HUES64 (cell line): ENCODE data around the gene SH3RF1.

Experiments used
- H3K27ac ChIP-seq: 2 replicates; pipeline ENCODE4 v1.7.0; 2013; ENCODE audit warnings: low read depth, low read length, inconsistent platforms
- H3K27me3 ChIP-seq: 2 replicates; pipeline ENCODE4 v1.6.1; 2013; ENCODE audit warnings: mild to moderate bottlenecking, low read length; ENCODE audit not compliant: insufficient read depth
- H3K36me3 ChIP-seq: 2 replicates; pipeline ENCODE4 v1.6.1; 2013; ENCODE audit warnings: mild to moderate bottlenecking, low read length; ENCODE audit not compliant: insufficient read depth
- H3K4me1 ChIP-seq: 2 replicates; pipeline ENCODE4 v1.6.1; 2013; ENCODE audit warnings: mild to moderate bottlenecking, low read length, moderate library complexity; ENCODE audit not compliant: insufficient read depth
- H3K4me3 ChIP-seq: 2 replicates; pipeline ENCODE4 v1.5.1; 2013; ENCODE audit warnings: mild to moderate bottlenecking, low read length, moderate library complexity
- H3K9ac ChIP-seq: 2 replicates; pipeline ENCODE4 v1.6.1; 2013; ENCODE audit warnings: mild to moderate bottlenecking, low read depth, low read length
- H3K9me3 ChIP-seq: 2 replicates; pipeline ENCODE4 v1.6.1; 2013; ENCODE audit warnings: low read depth, low read length; ENCODE audit not compliant: insufficient read depth
- WGBS: fragments of 150-250, 120-280 bp; methylation state at CpG from one replicate; pipeline ENCODE4 v1.1.7; 2013; ENCODE audit warnings: missing lambda C conversion rate; 5-methylcytosine and 5-hydroxymethylcytosine counted together

SH3RF1 gene

GRCh38 chr4:169174247-169174646, 96.5 kb downstream of the SH3RF1 start:
- WGBS: 92% methylated on average over 3 of the region's 3 CpGs

DNA sequence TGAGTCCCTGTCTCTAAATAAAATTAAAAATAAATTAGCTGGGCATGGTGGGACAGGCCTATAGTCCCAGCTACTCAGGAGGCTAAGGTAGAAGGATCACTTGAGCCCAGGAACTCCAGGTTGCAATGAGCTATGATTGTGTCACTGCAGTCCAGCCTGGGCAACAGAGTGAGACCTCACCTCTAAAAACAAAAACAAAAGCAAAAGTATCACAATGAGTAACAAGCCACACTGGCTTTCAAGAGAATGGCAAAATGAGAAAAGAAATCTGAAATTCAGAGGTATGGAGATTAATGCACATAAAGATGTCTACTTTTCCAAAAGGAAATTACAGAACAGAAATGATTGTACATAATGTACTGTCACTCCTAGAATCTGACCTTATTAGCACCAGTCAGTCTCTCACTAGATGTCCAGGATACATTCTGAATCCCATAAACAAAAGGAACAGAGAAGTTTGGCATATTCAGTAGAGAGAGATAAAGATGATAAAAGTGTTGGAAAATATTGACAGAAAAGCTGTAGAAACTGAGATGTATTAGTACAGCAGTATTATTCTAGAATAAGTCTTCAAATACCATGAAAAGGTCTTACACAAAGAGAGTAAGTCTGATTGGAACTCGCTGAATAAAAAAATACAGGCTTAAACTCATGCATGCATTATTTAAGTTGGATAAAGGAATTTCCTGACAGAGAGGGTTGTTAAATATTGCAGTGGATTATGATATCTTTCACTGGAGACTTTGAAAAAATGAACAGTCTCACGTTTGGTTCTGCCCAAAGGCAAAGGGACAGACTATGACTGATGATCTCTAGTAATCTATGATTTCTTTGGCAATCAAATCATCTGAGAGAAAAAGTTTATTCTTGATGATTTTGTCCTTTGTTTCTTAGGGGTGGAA, 102.5 kb downstream of the SH3RF1 start:
- H3K27ac ChIP-seq: no peak overlapping the region
- WGBS: 89% methylated on average over 2 of the region's 2 CpGs
- H3K27me3 ChIP-seq: no peaks in the 10 kb centered on the region
- no peak overlapping the region for H3K4me3 ChIP-seq
- no peaks in the 10 kb centered on the region for H3K36me3 ChIP-seq
- H3K9ac ChIP-seq: no peak overlapping the region
- no peaks in the 10 kb centered on the region for H3K9me3 ChIP-seq
- peaks cover 5% of the 10 kb centered on the region; the same call in 1 of the 2 replicates for H3K4me1 ChIP-seq

More at GRCh38 chr4:169174247-169174646, 96.5 kb downstream of the SH3RF1 start:
- Histone ChIP-seq H3K9me3 (no peaks in the 10 kb centered on the region), H3K27me3 (no peaks in the 10 kb centered on the region), H3K9ac (no peak overlapping the region), H3K4me1 (peaks cover 6% of the 10 kb centered on the region; the same call in 1 of the 2 replicates), H3K4me3 (no peak overlapping the region), H3K36me3 (no peaks in the 10 kb centered on the region), H3K27ac (no peak overlapping the region)

- Histone ChIP-seq H3K9me3 (no peaks in the 10 kb centered on the region), H3K36me3 (no peaks in the 10 kb centered on the region), H3K4me1 (peaks cover 2% of the 10 kb centered on the region; the same call in 1 of the 2 replicates), H3K27me3 (no peaks in the 10 kb centered on the region), H3K4me3 (no peak overlapping the region), H3K9ac (no peak overlapping the region), H3K27ac (no peak overlapping the region)
- 100% methylated on average over 1 of the region's 1 CpG for WGBS
These were observed 105.9 kb downstream of the SH3RF1 start for GRCh38 chr4:169164669-169165415.

- Histone ChIP-seq H3K4me1 (peaks cover 2% of the 10 kb centered on the region; the same call in 1 of the 2 replicates), H3K9ac (no peak overlapping the region), H3K36me3 (no peaks in the 10 kb centered on the region), H3K27ac (no peak overlapping the region), H3K9me3 (no peaks in the 10 kb centered on the region), H3K4me3 (no peak overlapping the region), H3K27me3 (no peaks in the 10 kb centered on the region)
These were observed 106.6 kb downstream of the SH3RF1 start for GRCh38 chr4:169163947-169164668.

DNA sequence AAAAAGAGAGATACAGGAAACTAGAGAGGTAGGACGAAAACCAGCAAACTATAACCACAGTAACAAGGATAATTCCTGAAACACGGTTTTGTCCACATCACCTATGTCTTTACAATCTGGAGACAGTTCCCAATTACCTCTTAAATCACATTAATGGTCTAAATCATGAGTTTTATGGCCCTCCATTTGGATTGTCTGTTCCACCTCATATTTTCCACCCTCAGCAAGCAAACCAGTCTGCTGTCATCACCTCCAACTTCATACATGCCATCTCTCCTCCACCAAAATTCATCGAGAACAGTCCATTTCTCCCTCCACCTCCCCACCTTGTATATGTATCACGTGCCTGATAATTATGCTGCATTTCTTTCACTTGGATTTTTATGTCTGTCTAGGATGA, 107.3 kb downstream of the SH3RF1 start:
- no peaks in the 10 kb centered on the region for H3K9me3 ChIP-seq
- H3K4me1 ChIP-seq: peaks cover 2% of the 10 kb centered on the region; the same call in 1 of the 2 replicates
- H3K27ac ChIP-seq: no peak overlapping the region
- H3K9ac ChIP-seq: no peak overlapping the region
- no peak overlapping the region for H3K4me3 ChIP-seq
- H3K36me3 ChIP-seq: no peaks in the 10 kb centered on the region
- WGBS: 91% methylated on average over 4 of the region's 4 CpGs
- H3K27me3 ChIP-seq: no peaks in the 10 kb centered on the region

DNA sequence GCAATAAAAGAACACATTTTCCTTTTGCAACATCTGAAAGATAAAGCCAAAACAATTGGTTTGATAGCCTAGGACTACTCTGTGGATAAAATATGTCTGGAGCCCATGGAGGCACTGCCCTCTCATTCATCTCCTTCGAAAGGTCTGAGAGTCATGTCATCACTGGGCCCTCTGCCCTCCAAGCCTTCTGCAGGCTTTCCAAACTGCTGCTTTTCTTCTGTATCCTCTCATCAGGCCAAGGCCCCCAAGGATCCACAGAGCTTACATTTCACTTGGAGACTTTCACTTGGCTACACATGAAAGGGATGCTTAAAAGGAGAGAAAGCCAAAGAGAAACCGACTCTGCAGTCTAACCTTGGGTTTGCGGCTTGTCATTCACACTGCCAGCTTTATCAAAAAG, 109.9 kb downstream of the SH3RF1 start:
- Histone ChIP-seq H3K27ac (no peak overlapping the region), H3K4me3 (no peak overlapping the region), H3K27me3 (no peaks in the 10 kb centered on the region), H3K4me1 (peaks cover 2% of the 10 kb centered on the region; the same call in 1 of the 2 replicates), H3K36me3 (peaks cover 4% of the 10 kb centered on the region; the same call in 1 of the 2 replicates), H3K9ac (no peak overlapping the region), H3K9me3 (no peaks in the 10 kb centered on the region)
- 87% methylated on average over 3 of the region's 3 CpGs for WGBS

- peaks cover 2% of the 10 kb centered on the region; the same call in 1 of the 2 replicates for H3K4me1 ChIP-seq
- 94% methylated on average over 3 of the region's 3 CpGs for WGBS
These were observed 111.1 kb downstream of the SH3RF1 start for GRCh38 chr4:169159624-169160171.

DNA sequence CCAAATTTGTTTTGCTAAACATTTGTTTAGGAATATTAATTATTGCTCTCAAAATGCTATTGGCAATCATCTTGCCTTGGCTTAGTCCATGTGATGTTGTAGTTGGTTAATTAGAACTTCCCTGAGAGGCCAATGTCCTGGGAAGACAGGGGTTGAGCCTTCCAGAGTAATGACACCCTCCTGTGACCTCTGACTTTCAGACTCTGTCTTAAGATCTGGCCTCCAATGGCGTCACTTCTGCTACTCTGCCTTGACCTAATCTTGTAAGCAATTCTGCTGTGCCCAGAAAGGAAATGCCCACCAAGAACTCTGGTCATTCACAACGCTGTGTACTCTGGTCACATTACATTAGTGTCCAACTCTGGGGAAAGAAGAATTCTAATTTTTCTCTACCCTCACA, 111.9 kb downstream of the SH3RF1 start:
- peaks cover 20% of the 10 kb centered on the region for H3K36me3 ChIP-seq
- peaks cover 2% of the 10 kb centered on the region; the same call in 1 of the 2 replicates for H3K4me1 ChIP-seq
- H3K4me3 ChIP-seq: no peak overlapping the region
- H3K27ac ChIP-seq: no peak overlapping the region
- no peaks in the 10 kb centered on the region for H3K9me3 ChIP-seq
- no peaks in the 10 kb centered on the region for H3K27me3 ChIP-seq
- H3K9ac ChIP-seq: no peak overlapping the region
- WGBS: 95% methylated on average over 2 of the region's 2 CpGs

More at GRCh38 chr4:169159624-169160171, 111.1 kb downstream of the SH3RF1 start:
- Histone ChIP-seq H3K4me3 (no peak overlapping the region), H3K27me3 (no peaks in the 10 kb centered on the region), H3K36me3 (peaks cover 13% of the 10 kb centered on the region), H3K9me3 (no peaks in the 10 kb centered on the region), H3K9ac (no peak overlapping the region), H3K27ac (no peak overlapping the region)

GRCh38 chr4:169158046-169158445, 112.7 kb downstream of the SH3RF1 start:
- Histone ChIP-seq H3K9me3 (no peaks in the 10 kb centered on the region), H3K36me3 (peaks cover 22% of the 10 kb centered on the region), H3K4me3 (no peak overlapping the region), H3K27me3 (no peaks in the 10 kb centered on the region), H3K27ac (no peak overlapping the region), H3K4me1 (peaks cover 2% of the 10 kb centered on the region; the same call in 1 of the 2 replicates), H3K9ac (no peak overlapping the region)
- WGBS: 94% methylated on average over 3 of the region's 4 CpGs

DNA sequence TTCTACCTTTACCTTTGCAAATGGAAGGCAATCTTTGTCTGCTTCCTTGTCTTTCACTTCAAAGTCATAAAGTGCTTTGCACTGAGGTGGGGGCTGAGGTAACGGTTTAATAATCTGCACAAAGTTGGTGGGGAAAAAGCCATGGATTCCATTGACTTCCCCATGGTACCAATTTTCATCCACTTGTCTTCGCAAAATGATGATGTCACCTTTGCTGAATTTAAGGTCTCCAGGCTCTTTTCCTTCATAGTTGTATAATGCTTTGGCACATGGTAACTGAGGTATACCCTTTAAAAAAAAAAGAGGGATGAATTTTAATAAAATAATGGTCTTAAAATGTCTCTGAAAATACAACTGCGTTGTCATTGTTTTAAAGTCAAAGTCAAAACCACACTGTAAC, 114.4 kb downstream of the SH3RF1 start:
- Histone ChIP-seq H3K4me3 (no peak overlapping the region), H3K9me3 (no peaks in the 10 kb centered on the region), H3K27me3 (no peaks in the 10 kb centered on the region), H3K27ac (no peak overlapping the region), H3K9ac (no peak overlapping the region), H3K36me3 (peaks cover 22% of the 10 kb centered on the region), H3K4me1 (peaks cover 2% of the 10 kb centered on the region; the same call in 1 of the 2 replicates)
- WGBS: 100% methylated on average over 3 of the region's 3 CpGs
